ENCODE measurements around the gene KHDRBS2. TPM values are rescaled to one million over a fixed set of nuclear protein-coding genes. Genes with fewer than 3 reads are reported as not detected.

The KHDRBS2 gene
- total RNA-seq, 1 experiment from 2014 or later, result 2.7 TPM

- no peak overlapping the region for H3K4me3 Mint-ChIP-seq
- Histone ChIP-seq H2BK5ac (ENCODE audit: insufficient read length, low read length) (no peak overlapping the region), H4K20me1 (ENCODE audit: control insufficient read depth, insufficient read depth, insufficient read length) (no peaks in the 10 kb centered on the region), H3K9me3 (ENCODE audit: control insufficient read depth, low read depth, low read length) (no peaks in the 10 kb centered on the region), H2BK12ac (ENCODE audit: insufficient read length, low read depth, low read length) (no peak overlapping the region), H3K79me1 (ENCODE audit: insufficient read depth, low read depth, low read length, poor library complexity, severe bottlenecking) (no peaks in the 10 kb centered on the region), H3K27me3 (ENCODE audit: insufficient read depth, low read length) (no peaks in the 10 kb centered on the region; the same call in 1 of the 2 replicates), H3K18ac (ENCODE audit: insufficient read length, low read depth, low read length) (no peak overlapping the region), H2BK20ac (ENCODE audit: low read depth, low read length, poor library complexity, severe bottlenecking) (no peak overlapping the region), H3T11ph (ENCODE audit: low read length) (no peak overlapping the region), H4K91ac (ENCODE audit: insufficient read length, low read depth, low read length) (no peak overlapping the region), H3K4ac (ENCODE audit: low read depth, low read length) (no peak overlapping the region), H4K8ac (replicated peaks; ENCODE audit: insufficient read length, low read depth, low read length) (no peak overlapping the region), H3K23ac (ENCODE audit: insufficient read length, low read depth, low read length) (no peak overlapping the region), H3K14ac (ENCODE audit: insufficient read depth, low read length) (no peak overlapping the region), H3K4me1 (ENCODE audit: insufficient read depth, low read length) (no peaks in the 10 kb centered on the region), H3K23me2 (ENCODE audit: insufficient read length, low read depth, low read length, poor library complexity, severe bottlenecking) (peaks cover 5% of the 10 kb centered on the region), H3K4me2 (ENCODE audit: insufficient read depth, insufficient read length, low read length) (no peak overlapping the region), H3K56ac (ENCODE audit: insufficient read length, low read depth, low read length) (no peak overlapping the region), H3K79me2 (ENCODE audit: insufficient read depth, low read length) (no peaks in the 10 kb centered on the region; the same call in 1 of the 2 replicates), H4K5ac (ENCODE audit: insufficient read length, low read depth, low read length) (no peak overlapping the region), H2BK15ac (ENCODE audit: low read depth, low read length) (no peak overlapping the region), H3K27ac (ENCODE audit: insufficient read length, low read depth, low read length) (no peak overlapping the region), H3K9ac (ENCODE audit: extremely low read depth, insufficient read length, low read length) (no peak overlapping the region), H2BK120ac (ENCODE audit: low read depth, low read length, poor library complexity, severe bottlenecking) (no peak overlapping the region), H2AK5ac (ENCODE audit: insufficient read length, low read length) (no peak overlapping the region), H2AFZ (ENCODE audit: low read length) (no peak overlapping the region)
- H3K36me3 Mint-ChIP-seq (ENCODE audit: insufficient read depth in 1 of 3, low read depth in 3 of 3), result no peaks in the 10 kb centered on the region
- DNase-seq, result no peak
- WGBS (ENCODE audit: extremely low coverage, insufficient read length, low lambda C conversion rate), result no CpG with 5 or more reads among the region's 2 CpGs
- peaks cover 19 to 20% of the 10 kb centered on the region in 2 experiments for H3K4me1 Mint-ChIP-seq
- H3K27me3 Mint-ChIP-seq (ENCODE audit: low read depth), result peaks cover 34% of the 10 kb centered on the region
- TF ChIP-seq CTCF (conservative IDR thresholded peaks at IDR 0.05), result no peak
- no peak overlapping the region for H3K27ac Mint-ChIP-seq
- no peaks in the 10 kb centered on the region for H3K9me3 Mint-ChIP-seq
Measured at GRCh38 chr6:62288562-62288961, 2.5 kb upstream of the KHDRBS2 start.

All from H9 (cell line).